SH-SY5Y (cell line): Measurements from ENCODE around the gene CXXC5.

Experiments
- GATA2 ChIP-seq: IDR thresholded peaks from 2 replicates; pipeline ENCODE4 v1.6.1; 2011; ENCODE audit warnings: mild to moderate bottlenecking, low read depth, low read length
- GATA3 ChIP-seq: IDR thresholded peaks from 2 replicates; pipeline ENCODE4 v1.6.1; 2011; ENCODE audit warnings: low read depth, mild to moderate bottlenecking, low read length, moderate library complexity

GRCh38 chr5:139690064-139690802, 42.1 kb downstream of the CXXC5 start:
- TF ChIP-seq GATA3 = no peak
- no peak for TF ChIP-seq GATA2
